SK-N-SH (cell line): ENCODE data around the gene SZRD1.

Experiments used
- EP300 ChIP-seq, 2 experiments: IDR thresholded peaks; 2 replicates each; pipeline versions ENCODE4 v1.4.0 to v1.6.1; 2012; ENCODE audit warnings: borderline replicate concordance in 1 of 2, low read depth in 1 of 2, low read length in 1 of 2
- EZH2phosphoT487 ChIP-seq: fragments of 200-600 bp; sonication (generic); IDR thresholded peaks from 2 replicates; pipeline ENCODE4 v1.6.1; 2017; ENCODE audit warnings: low read depth, mixed run types, mild to moderate bottlenecking, antibody characterized with exemption, moderate library complexity, borderline replicate concordance
- MXI1 ChIP-seq: IDR thresholded peaks from 2 replicates; pipeline ENCODE4 v1.6.1; 2012; ENCODE audit warnings: mild to moderate bottlenecking, low read depth, low read length, improper control_type of control experiment
- NFIC ChIP-seq: IDR thresholded peaks from 2 replicates; pipeline ENCODE4 v1.4.0; 2012; ENCODE audit warnings: borderline replicate concordance
- POLR2AphosphoS5 ChIP-seq: IDR thresholded peaks from 2 replicates; pipeline ENCODE4 v1.6.1; 2012; ENCODE audit warnings: low read depth, low read length
- RAD21 ChIP-seq: IDR thresholded peaks from 2 replicates; pipeline ENCODE4 v1.6.1; 2012; ENCODE audit warnings: mild to moderate bottlenecking, low read length
- TCF12 ChIP-seq: IDR thresholded peaks from 2 replicates; pipeline ENCODE4 v1.4.0; 2012
- YY1 ChIP-seq: IDR thresholded peaks from 2 replicates; pipeline ENCODE4 v1.4.0; 2012; ENCODE audit warnings: low read depth, mild to moderate bottlenecking
- TF ChIP-seq, protein P1 (sequence below): fragments of 200-600 bp; sonication (generic); IDR thresholded peaks from 2 replicates; pipeline ENCODE4 v1.6.1; 2017; ENCODE audit warnings: antibody characterized with exemption, mild to moderate bottlenecking, moderate library complexity
- TF ChIP-seq, protein P2 (sequence below): IDR thresholded peaks from 2 replicates; pipeline ENCODE4 v1.4.0; 2012; ENCODE audit warnings: low read depth
- TF ChIP-seq, protein P3 (sequence below): fragments of 150-350 bp; IDR thresholded peaks from 2 replicates; pipeline ENCODE4 v1.6.1; 2017; ENCODE audit warnings: antibody characterized with exemption, low read length, low read depth, borderline replicate concordance
- TF ChIP-seq, protein P4 (sequence below): IDR thresholded peaks from 2 replicates; pipeline ENCODE4 v1.6.1; 2012; ENCODE audit warnings: mild to moderate bottlenecking, low read depth, low read length, moderate library complexity
- TF ChIP-seq, protein P5 (sequence below): IDR thresholded peaks from 2 replicates; pipeline ENCODE4 v1.4.0; 2012; ENCODE audit warnings: low read depth, borderline replicate concordance

- TF ChIP-seq, protein P1, sequence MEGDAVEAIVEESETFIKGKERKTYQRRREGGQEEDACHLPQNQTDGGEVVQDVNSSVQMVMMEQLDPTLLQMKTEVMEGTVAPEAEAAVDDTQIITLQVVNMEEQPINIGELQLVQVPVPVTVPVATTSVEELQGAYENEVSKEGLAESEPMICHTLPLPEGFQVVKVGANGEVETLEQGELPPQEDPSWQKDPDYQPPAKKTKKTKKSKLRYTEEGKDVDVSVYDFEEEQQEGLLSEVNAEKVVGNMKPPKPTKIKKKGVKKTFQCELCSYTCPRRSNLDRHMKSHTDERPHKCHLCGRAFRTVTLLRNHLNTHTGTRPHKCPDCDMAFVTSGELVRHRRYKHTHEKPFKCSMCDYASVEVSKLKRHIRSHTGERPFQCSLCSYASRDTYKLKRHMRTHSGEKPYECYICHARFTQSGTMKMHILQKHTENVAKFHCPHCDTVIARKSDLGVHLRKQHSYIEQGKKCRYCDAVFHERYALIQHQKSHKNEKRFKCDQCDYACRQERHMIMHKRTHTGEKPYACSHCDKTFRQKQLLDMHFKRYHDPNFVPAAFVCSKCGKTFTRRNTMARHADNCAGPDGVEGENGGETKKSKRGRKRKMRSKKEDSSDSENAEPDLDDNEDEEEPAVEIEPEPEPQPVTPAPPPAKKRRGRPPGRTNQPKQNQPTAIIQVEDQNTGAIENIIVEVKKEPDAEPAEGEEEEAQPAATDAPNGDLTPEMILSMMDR, result no peak
- TF ChIP-seq, protein P2, sequence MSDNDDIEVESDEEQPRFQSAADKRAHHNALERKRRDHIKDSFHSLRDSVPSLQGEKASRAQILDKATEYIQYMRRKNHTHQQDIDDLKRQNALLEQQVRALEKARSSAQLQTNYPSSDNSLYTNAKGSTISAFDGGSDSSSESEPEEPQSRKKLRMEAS, result no peak
- TF ChIP-seq EZH2phosphoT487 (no peak), YY1 (no peak), RAD21 (no peak), NFIC (no peak), EP300 (IDR thresholded peaks at IDR 0.05; ENCODE audit: borderline replicate concordance in 1 of 2, low read depth in 1 of 2, low read length in 1 of 2) (no peak), POLR2AphosphoS5 (no peak), MXI1 (no peak), TCF12 (no peak)
- TF ChIP-seq, protein P3, sequence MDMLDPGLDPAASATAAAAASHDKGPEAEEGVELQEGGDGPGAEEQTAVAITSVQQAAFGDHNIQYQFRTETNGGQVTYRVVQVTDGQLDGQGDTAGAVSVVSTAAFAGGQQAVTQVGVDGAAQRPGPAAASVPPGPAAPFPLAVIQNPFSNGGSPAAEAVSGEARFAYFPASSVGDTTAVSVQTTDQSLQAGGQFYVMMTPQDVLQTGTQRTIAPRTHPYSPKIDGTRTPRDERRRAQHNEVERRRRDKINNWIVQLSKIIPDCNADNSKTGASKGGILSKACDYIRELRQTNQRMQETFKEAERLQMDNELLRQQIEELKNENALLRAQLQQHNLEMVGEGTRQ, result no peak
- TF ChIP-seq, protein P4, sequence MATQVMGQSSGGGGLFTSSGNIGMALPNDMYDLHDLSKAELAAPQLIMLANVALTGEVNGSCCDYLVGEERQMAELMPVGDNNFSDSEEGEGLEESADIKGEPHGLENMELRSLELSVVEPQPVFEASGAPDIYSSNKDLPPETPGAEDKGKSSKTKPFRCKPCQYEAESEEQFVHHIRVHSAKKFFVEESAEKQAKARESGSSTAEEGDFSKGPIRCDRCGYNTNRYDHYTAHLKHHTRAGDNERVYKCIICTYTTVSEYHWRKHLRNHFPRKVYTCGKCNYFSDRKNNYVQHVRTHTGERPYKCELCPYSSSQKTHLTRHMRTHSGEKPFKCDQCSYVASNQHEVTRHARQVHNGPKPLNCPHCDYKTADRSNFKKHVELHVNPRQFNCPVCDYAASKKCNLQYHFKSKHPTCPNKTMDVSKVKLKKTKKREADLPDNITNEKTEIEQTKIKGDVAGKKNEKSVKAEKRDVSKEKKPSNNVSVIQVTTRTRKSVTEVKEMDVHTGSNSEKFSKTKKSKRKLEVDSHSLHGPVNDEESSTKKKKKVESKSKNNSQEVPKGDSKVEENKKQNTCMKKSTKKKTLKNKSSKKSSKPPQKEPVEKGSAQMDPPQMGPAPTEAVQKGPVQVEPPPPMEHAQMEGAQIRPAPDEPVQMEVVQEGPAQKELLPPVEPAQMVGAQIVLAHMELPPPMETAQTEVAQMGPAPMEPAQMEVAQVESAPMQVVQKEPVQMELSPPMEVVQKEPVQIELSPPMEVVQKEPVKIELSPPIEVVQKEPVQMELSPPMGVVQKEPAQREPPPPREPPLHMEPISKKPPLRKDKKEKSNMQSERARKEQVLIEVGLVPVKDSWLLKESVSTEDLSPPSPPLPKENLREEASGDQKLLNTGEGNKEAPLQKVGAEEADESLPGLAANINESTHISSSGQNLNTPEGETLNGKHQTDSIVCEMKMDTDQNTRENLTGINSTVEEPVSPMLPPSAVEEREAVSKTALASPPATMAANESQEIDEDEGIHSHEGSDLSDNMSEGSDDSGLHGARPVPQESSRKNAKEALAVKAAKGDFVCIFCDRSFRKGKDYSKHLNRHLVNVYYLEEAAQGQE, result no peak
- TF ChIP-seq, protein P5, sequence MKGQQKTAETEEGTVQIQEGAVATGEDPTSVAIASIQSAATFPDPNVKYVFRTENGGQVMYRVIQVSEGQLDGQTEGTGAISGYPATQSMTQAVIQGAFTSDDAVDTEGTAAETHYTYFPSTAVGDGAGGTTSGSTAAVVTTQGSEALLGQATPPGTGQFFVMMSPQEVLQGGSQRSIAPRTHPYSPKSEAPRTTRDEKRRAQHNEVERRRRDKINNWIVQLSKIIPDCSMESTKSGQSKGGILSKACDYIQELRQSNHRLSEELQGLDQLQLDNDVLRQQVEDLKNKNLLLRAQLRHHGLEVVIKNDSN, result no peak
Measured at GRCh38 chr1:16374266-16374665, 7.2 kb downstream of the SZRD1 start.
